Neural progenitor cell (in vitro differentiated cells): Measurements from ENCODE around the gene NHEJ1.

Experiments used
- CTCF ChIP-seq: fragments of 200-600 bp; sonication (generic); IDR thresholded peaks from 2 replicates; pipeline ENCODE4 v1.5.1; 2017; ENCODE audit warnings: antibody characterized with exemption, mild to moderate bottlenecking
- EZH2 ChIP-seq: fragments of 200-600 bp; sonication (generic); IDR thresholded peaks from 2 replicates; pipeline ENCODE4 v1.6.1; 2017; ENCODE audit warnings: antibody characterized with exemption, mild to moderate bottlenecking, moderate library complexity
- EZH2phosphoT487 ChIP-seq: fragments of 200-600 bp; sonication (generic); IDR thresholded peaks from 2 replicates; pipeline ENCODE4 v1.6.1; 2017; ENCODE audit warnings: antibody characterized with exemption

- no peak for TF ChIP-seq CTCF
- TF ChIP-seq EZH2, result no peak
- no peak for TF ChIP-seq EZH2phosphoT487
Measured at GRCh38 chr2:219030177-219030940, 130.3 kb downstream of the NHEJ1 start.
